Osteoblast (primary cell): Measurements from ENCODE around the gene CELF5. TPM values are rescaled to one million over a fixed set of nuclear protein-coding genes. Genes with fewer than 3 reads are reported as not detected.

ENCODE experiments used
- DNase-seq: peaks from one replicate; pipeline ENCODE4 v3.0.0; 2011; ENCODE audit warnings: low spot score, mixed read lengths; ENCODE audit not compliant: insufficient read length; ENCODE audit errors: missing footprints
- H2AFZ ChIP-seq: 2 replicates; pipeline ENCODE4 v1.6.0; 2011; ENCODE audit warnings: mild to moderate bottlenecking, low read length
- H3K27ac ChIP-seq: 2 replicates; pipeline ENCODE4 v1.5.1; 2011; ENCODE audit warnings: mild to moderate bottlenecking, low read depth, low read length, moderate library complexity
- H3K27me3 ChIP-seq: 2 replicates; pipeline ENCODE4 v1.6.0; 2012; ENCODE audit warnings: mild to moderate bottlenecking, control low read depth, inconsistent platforms, low read length, moderate library complexity; ENCODE audit not compliant: insufficient read depth
- H3K36me3 ChIP-seq: 2 replicates; pipeline ENCODE4 v1.5.1; 2011; ENCODE audit warnings: mild to moderate bottlenecking, low read length, control low read depth, moderate library complexity; ENCODE audit not compliant: insufficient read depth
- H3K4me1 ChIP-seq: 2 replicates; pipeline ENCODE4 v1.5.1; 2011; ENCODE audit warnings: mild to moderate bottlenecking, low read length, control low read depth, moderate library complexity; ENCODE audit not compliant: insufficient read depth
- H3K4me2 ChIP-seq: 2 replicates; pipeline ENCODE4 v1.6.0; 2011; ENCODE audit warnings: mild to moderate bottlenecking, low read length; ENCODE audit not compliant: insufficient read depth
- H3K4me3 ChIP-seq: fragments of 200-600 bp; sonication (generic); 3 replicates; pipeline ENCODE4 v1.5.1; 2012; ENCODE audit warnings: mild to moderate bottlenecking, low read length, inconsistent platforms; ENCODE audit not compliant: insufficient read depth
- H3K79me2 ChIP-seq: 2 replicates; pipeline ENCODE4 v1.6.0; 2012; ENCODE audit warnings: mild to moderate bottlenecking, low read length, control low read depth, inconsistent platforms; ENCODE audit not compliant: insufficient read depth
- H3K9me3 ChIP-seq: 2 replicates; pipeline ENCODE4 v1.5.1; 2011; ENCODE audit warnings: low read depth, low read length, control low read depth
- H4K20me1 ChIP-seq: 2 replicates; pipeline ENCODE4 v1.6.0; 2012; ENCODE audit warnings: mild to moderate bottlenecking, low read length, control low read depth; ENCODE audit not compliant: insufficient read depth
- total RNA-seq: library from RNA; depleted of rRNA; stranded (reverse); fragments of >200 nt; gene quantifications from 2 replicates; pipeline ENCODE4 v1.2.3, GENCODE V29; 2012
- TF ChIP-seq, protein P1 (sequence below): IDR thresholded peaks from 2 replicates; pipeline ENCODE4 v1.5.1; 2011; ENCODE audit warnings: mild to moderate bottlenecking, low read depth, low read length, moderate library complexity; ENCODE audit errors: extremely low read depth

CELF5 gene
- total RNA-seq, 1 donor: not detected

DNA sequence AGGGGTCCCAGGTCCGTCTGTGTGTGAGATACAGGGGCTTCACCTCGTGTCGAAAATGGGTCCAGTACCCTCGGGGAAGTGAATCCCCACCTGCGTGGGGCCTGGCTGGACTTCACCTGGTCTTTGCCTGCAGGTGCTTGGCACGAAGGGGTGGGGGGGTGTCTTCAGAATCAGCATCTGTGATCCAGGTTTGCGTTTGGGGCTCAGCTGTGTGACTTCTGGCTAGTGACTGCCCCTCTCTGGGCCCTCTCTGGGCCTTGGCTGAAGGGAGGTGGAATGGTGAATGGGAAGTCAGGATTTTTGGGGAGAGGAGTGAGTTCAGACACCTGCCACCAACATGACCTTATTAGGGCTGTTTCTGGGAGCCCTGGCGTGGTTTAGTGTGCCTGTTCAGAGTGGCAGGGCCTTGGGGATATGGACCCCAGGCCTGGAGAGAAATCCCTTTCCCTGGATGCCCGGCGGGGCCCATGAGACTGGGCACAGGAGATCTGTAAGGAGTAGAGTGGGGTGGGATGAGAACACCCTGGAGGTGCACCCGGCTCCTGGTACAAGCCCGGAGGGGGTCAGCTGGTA lies 2.7 kb downstream of the CELF5 start:
- Histone ChIP-seq H3K79me2 (no peaks in the 10 kb centered on the region), H3K27me3 (peaks cover 44% of the 10 kb centered on the region), H2AFZ (no peak overlapping the region), H3K4me3 (no peak overlapping the region), H3K9me3 (no peaks in the 10 kb centered on the region), H4K20me1 (no peaks in the 10 kb centered on the region), H3K36me3 (no peaks in the 10 kb centered on the region), H3K4me1 (no peaks in the 10 kb centered on the region), H3K4me2 (no peak overlapping the region), H3K27ac (no peak overlapping the region)
- DNase-seq: no peak
- TF ChIP-seq, protein P1, sequence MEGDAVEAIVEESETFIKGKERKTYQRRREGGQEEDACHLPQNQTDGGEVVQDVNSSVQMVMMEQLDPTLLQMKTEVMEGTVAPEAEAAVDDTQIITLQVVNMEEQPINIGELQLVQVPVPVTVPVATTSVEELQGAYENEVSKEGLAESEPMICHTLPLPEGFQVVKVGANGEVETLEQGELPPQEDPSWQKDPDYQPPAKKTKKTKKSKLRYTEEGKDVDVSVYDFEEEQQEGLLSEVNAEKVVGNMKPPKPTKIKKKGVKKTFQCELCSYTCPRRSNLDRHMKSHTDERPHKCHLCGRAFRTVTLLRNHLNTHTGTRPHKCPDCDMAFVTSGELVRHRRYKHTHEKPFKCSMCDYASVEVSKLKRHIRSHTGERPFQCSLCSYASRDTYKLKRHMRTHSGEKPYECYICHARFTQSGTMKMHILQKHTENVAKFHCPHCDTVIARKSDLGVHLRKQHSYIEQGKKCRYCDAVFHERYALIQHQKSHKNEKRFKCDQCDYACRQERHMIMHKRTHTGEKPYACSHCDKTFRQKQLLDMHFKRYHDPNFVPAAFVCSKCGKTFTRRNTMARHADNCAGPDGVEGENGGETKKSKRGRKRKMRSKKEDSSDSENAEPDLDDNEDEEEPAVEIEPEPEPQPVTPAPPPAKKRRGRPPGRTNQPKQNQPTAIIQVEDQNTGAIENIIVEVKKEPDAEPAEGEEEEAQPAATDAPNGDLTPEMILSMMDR: no peak

DNA sequence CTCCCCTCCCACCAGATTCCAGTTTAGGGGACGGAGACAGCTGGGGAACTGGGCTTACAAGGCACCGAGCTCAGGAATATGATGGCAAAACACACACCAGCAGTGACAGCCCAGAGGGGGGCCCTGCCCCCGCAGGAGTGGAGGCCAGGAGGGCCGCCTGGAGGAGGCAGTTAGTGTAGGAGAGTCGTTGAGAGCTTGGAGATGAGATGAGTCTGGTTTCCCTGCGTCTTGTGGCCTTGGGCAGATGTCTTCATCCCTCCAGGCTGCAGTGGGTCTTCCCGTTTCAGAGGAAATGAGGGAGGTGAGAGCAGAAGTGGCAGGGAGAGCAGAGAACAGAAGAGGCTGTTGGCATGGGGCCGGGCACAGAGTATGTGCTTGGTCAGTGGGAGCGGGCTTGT lies 4.9 kb downstream of the CELF5 start:
- H3K4me3 ChIP-seq: no peak overlapping the region
- H3K4me1 ChIP-seq: no peaks in the 10 kb centered on the region
- no peak overlapping the region for H3K4me2 ChIP-seq
- H3K27me3 ChIP-seq: peaks cover 44% of the 10 kb centered on the region
- H2AFZ ChIP-seq: no peak overlapping the region
- no peaks in the 10 kb centered on the region for H3K9me3 ChIP-seq
- no peak overlapping the region for H3K27ac ChIP-seq
- DNase-seq: peak; percentile 80
- H3K79me2 ChIP-seq: no peaks in the 10 kb centered on the region
- TF ChIP-seq, protein P1: no peak
- H4K20me1 ChIP-seq: no peaks in the 10 kb centered on the region
- no peaks in the 10 kb centered on the region for H3K36me3 ChIP-seq

DNA sequence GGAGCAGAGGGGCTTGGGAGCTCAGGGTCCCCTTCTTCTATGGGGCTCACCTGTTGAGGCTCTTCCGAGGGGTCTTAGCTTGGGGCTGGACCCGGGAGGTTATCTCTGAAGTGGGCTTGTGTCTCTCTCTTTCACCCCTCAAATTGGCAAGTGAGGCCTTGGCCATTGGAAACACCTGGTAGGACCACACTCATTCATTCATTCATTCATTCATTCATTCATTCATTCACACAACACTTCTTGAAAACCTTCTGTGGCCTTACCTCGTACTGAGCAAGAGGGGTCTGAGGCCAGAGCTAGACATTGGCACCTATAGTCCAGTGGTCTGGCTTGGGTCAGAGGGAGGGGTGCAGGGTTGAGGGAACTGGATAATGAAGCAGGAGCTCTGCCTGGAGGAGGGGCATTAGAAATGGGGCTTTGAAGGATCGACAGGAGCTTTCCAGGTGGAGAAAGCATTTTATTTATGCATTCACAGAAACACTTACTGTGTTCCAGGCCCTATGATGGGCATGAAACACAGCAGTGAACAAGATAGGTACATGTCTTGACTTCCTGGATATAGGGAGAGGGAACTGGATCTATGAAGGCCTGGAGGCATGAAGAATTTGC lies 5.5 kb downstream of the CELF5 start:
- H3K9me3 ChIP-seq: no peaks in the 10 kb centered on the region
- DNase-seq: no peak
- peaks cover 44% of the 10 kb centered on the region for H3K27me3 ChIP-seq
- H3K36me3 ChIP-seq: no peaks in the 10 kb centered on the region
- no peaks in the 10 kb centered on the region for H3K79me2 ChIP-seq
- H3K27ac ChIP-seq: no peak overlapping the region
- H3K4me1 ChIP-seq: no peaks in the 10 kb centered on the region
- H4K20me1 ChIP-seq: no peaks in the 10 kb centered on the region
- H2AFZ ChIP-seq: no peak overlapping the region
- TF ChIP-seq, protein P1: no peak
- H3K4me3 ChIP-seq: no peak overlapping the region
- no peak overlapping the region for H3K4me2 ChIP-seq

DNA sequence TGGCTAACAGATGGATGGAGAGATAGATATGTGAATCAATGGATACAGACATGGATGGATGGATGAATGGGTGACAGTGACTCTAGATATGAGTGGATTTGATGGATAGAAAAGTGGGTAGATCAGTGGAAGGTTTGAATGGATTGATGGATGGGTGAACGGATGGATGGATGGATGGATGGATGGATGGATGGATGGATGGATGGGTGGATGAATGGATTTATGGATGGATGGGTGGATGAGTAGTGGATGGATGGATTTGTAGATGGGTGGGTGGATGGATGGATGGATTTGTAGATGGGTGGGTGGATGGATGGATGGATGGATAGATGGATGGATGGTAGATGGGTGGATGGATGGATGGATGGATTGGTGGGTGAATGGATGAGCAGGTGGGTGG lies 6.8 kb downstream of the CELF5 start:
- Histone ChIP-seq H3K4me2 (no peak overlapping the region), H3K27ac (no peak overlapping the region), H3K27me3 (peaks cover 36% of the 10 kb centered on the region), H3K9me3 (no peaks in the 10 kb centered on the region), H3K4me1 (no peaks in the 10 kb centered on the region), H4K20me1 (no peaks in the 10 kb centered on the region), H3K79me2 (no peaks in the 10 kb centered on the region), H2AFZ (no peak overlapping the region), H3K36me3 (no peaks in the 10 kb centered on the region), H3K4me3 (no peak overlapping the region)
- TF ChIP-seq, protein P1: no peak
- DNase-seq: no peak
